ENCODE data around the gene IFIT5.
"Not testable (repeated sequence)": the region's sequence is repeated elsewhere in the genome, so short reads cannot be mapped to it uniquely, and the experiment has no call there.

The IFIT5 gene

DNA sequence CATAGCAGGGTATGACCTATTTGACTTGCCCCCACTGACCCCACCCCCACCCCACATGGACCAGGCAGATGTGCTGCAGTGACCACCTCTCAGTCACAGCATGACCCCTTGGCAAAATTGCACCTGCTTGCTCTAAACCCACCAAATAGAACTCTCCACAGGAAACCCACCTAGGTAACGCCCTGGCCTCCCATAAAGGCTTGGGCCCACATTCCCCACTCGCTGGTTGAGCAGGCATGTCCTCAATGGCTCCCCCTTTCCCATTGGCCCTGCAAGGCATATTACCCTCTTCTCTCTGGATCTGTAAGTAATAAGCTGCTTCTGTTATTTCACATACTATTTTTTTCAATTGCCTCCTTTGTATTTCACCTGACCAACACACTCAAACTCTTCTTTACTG, 19.2 kb upstream of the IFIT5 start:
- no peak for DNase-seq

DNA sequence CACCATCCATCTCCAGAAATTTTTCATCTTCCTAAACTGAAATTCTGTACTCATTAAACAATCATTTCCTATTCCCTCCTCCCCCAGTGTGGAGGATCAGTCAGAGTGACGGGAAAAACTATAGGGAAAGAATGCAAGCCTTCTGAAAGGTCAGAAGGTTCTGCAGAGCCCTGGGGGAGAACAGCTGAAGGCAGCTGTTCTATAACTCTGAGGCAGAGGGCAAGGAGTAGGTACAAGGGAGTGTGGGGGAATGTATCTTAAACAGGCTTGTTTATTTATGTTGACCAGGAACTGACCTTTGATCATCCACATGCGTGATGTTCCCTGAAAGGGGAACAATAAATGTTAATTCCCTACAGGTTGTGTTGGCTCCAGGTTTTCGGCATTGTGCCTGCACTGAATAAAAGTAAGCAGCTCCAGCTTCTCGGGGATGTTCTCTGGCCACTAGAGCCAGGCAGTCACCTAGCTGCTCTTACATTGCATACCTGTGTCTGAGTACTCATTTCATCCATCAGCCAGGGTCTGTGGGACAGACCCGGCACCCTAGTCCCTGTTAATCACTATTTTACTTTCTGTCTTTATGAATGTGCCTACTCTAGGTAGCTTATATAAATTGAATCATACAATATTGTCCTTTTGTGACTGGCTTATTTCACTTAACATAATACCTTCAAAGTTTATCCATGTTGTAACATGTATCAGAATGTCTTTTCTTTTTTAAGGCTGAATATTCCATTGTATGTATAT, 16.2 kb upstream of the IFIT5 start:
- peak; percentile 9 for DNase-seq

GRCh38 chr10:89399956-89400355, 14.4 kb upstream of the IFIT5 start:
- DNase-seq, result no peak

GRCh38 chr10:89403043-89403442, 11.3 kb upstream of the IFIT5 start:
- no peak for DNase-seq

- no peak for DNase-seq
Observed at GRCh38 chr10:89404104-89405047, 10.0 kb upstream of the IFIT5 start.

GRCh38 chr10:89406178-89406577, 8.2 kb upstream of the IFIT5 start:
- not testable (repeated sequence) for DNase-seq

GRCh38 chr10:89407792-89408191, 6.6 kb upstream of the IFIT5 start:
- DNase-seq, result not testable (repeated sequence)

DNA sequence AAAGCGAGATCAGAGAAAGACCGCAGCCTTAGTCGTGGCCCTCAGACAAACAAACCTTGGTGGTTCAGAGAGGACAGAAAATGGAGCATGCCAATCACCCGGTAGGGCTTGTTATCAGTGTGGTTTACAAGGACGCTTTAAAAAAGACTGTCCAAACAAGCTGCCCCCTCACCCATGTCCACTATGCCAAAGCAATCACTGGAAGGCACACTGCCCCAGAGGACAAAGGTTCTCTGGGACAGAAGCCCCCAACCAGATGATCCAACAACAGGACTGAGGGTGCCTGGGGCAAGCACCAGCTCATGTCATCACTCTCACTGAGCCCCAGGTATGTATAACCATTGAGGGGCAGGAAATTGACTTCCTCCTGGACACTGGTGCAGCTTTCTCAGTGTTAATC, 5.1 kb upstream of the IFIT5 start:
- not testable (repeated sequence) for DNase-seq

GRCh38 chr10:89410551-89410950, 3.8 kb upstream of the IFIT5 start:
- DNase-seq, result not testable (repeated sequence)

DNA sequence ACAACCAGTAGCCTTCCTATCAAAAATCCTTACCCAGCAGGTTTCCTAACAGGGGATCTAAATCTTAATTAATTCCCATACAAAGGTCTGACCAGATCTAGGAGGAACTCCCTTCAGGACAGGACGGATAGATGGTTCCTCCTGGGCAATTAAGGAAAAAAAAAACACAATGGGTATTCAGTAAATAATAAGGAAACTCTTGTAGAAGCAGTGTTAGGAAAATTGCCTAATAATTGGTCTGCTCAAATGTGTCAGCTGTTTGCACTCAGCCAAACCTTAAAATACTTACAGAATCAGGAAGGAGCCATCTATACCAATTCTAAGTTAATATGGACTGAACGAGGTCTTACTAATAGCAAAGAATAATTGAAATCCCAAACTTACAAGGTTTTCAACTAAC, 3.2 kb upstream of the IFIT5 start:
- not testable (repeated sequence) for DNase-seq

DNA sequence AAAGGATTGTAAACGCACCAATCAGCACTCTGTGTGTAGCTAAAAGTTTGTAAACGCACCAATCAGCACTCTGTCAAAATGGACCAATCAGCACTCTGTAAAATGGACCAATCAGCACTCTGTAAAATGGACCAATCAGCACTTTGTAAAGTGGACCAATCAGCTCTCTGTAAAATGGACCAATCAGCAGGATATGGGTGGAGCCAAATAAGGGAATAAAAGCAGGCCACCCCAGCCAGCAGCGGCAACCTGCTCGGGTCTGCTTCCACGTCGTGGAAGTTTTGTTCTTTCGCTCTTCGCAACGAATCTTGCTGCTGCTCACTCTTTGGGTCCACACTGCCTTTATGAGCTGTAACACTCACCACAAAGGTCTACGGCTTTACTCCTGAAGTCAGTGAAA, 2.1 kb upstream of the IFIT5 start:
- peak; percentile 11 for DNase-seq

DNA sequence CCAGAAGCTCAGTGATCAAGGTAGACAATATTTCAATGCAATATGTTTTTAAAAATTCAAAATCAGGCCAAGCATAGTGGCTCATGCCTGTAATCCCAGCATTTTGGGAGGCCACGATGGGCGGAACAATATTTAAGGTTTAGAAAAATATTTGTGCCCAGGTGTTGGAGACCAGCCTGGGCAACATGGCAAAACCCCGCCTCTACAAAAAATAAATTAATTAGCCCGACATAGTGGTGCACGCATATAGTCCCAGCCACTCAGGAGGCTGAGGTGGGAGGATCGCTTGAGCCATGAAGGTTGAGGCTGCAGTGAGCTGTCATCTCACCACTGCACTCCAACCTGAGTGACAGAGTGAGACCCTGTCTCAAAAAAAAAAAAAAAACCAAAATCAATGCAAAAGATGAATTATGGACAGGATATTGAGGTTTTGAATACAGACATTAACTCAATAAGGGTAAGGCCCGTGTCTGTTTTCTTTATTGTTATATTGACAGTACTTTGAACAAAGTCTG, 913 bp upstream of the IFIT5 start:
- DNase-seq, result no peak

DNA sequence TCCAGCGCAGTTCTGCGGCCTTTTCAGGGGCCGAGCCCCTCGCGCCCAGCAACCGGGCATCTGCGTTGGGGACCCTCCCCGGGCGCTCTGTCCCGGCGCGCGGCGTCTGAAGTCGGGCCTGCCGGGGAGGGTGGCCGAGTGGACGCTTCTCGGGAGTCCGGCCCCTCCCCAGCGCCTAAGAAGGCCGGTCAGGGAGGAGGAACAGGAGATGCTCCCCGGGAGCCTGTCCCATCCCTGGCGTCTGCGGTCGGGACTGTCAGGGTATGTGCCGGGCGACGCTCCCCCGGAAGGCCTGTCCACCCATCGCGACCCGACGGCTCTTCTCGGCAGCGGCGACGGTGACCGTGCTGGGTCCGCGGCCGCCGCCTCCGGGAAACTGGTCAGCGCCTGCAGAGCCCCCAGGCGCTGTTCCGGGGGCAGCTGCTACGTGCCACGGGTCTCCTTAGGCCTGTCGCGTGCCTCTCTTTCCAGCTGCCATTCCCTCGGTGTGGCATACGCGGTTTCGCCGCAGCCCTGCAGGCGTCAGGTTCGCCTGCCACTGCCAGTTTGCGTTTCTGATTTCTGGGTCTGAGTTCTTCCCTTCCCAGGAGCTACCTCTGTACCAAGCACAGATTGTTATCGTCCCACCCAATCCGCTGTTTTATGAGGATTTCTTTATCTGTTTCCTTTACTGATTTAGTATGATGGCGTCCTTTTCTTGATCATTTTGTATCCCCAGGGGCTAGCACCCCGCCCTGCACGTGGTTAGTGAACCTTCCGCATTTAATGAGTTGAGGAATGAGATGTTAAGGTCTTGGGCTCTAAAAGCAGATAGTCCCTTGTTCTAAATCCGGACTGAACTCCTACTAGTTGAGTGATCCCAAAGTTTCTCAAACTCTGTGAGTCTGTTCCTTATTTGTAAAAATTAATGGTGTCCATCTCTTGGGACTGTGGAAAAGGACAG, 782 bp downstream of the IFIT5 start:
- peak; percentile 82 for DNase-seq

- DNase-seq, result no peak
Observed at GRCh38 chr10:89416465-89416864, 2.1 kb downstream of the IFIT5 start.

GRCh38 chr10:89419548-89419947, 5.2 kb downstream of the IFIT5 start:
- DNase-seq, result no peak

- peak; percentile 38 for DNase-seq
Observed at GRCh38 chr10:89421018-89421476, 6.7 kb downstream of the IFIT5 start.

- DNase-seq, result no peak
Observed at GRCh38 chr10:89425000-89425399, 10.6 kb downstream of the IFIT5 start.

DNA sequence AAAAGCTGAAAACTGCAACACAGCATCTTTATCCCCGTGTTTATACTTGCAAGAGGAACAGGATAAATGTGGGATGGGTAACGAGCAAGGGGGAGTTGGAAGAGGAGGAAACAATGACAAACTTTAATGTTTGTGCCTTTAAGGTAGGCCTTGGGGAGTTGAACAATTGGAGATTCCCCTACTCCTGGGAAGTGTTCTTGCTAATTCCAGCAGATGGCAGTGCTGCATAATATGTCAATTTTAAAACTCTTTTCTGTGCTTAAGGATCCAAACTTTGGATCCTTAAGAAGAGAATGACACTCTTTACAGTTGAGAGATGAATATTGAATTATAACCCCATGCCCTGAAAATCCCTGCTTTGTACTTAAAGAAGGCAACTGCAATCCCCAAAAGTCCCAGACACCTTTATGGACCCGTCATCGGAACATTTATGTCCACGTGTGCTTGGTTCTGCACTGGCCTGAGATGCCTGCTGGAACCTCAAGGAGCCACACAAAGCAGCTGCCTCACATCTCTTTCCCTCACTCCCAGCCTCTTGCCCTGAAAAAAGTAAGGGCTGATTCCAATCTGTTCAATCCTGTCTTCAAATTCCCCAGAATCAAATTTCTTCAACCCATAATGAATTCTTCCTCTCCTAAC, 12.0 kb downstream of the IFIT5 start:
- DNase-seq, result peak; percentile 66

- no peak for DNase-seq
Observed at GRCh38 chr10:89427629-89428028, 13.3 kb downstream of the IFIT5 start.

- DNase-seq, result no peak
Observed at GRCh38 chr10:89428877-89429276, 14.5 kb downstream of the IFIT5 start.

DNA sequence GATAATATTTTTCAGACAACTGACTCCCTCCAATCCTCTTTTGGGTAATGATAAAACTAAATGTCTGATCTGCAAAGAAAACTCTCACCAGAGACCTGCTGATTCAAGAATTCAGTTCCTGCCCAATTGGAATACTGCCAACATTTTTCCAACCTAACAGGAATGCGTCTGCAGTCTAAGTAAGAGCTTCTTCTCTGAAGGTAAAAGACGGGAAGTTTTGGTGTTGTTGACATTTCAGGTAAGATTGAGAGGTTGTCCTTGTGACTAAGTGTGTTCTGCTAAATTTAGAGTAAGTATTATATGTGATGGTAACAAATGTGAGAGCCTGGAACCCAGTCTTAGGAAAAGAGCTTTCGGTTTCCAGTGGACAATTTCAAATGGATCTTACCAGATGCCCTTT, 17.6 kb downstream of the IFIT5 start:
- DNase-seq, result peak; percentile 22

- peak; percentile 61 for DNase-seq
Observed at GRCh38 chr10:89438525-89438924, 24.2 kb downstream of the IFIT5 start.
